Astrocyte (in vitro differentiated cells and primary cell): Measurements from ENCODE around the gene BANK1.

Experiments
- CTCF ChIP-seq: IDR thresholded peaks from 2 replicates; pipeline ENCODE4 v1.5.1; 2011; ENCODE audit warnings: low read depth, mild to moderate bottlenecking, inconsistent platforms, low read length, moderate library complexity; ENCODE audit not compliant: insufficient read depth
- EZH2 ChIP-seq: IDR thresholded peaks from 2 replicates; pipeline ENCODE4 v1.6.1; 2012; ENCODE audit warnings: mild to moderate bottlenecking, low read length, inconsistent platforms; ENCODE audit not compliant: insufficient read depth

GRCh38 chr4:101942891-101943290 lies 152.4 kb downstream of the BANK1 start:
- TF ChIP-seq CTCF, result no peak
- TF ChIP-seq EZH2, result no peak
